Ascending aorta (tissue), 2 donors: ENCODE data around the gene TAS2R9. TPM values are rescaled to one million over a fixed set of nuclear protein-coding genes. Genes with fewer than 3 reads are reported as not detected.
"Not testable (repeated sequence)": the region's sequence is repeated elsewhere in the genome, so short reads cannot be mapped to it uniquely, and the experiment has no call there.

Source experiments
- DNase-seq, 2 donors: peaks; one replicate each; pipeline ENCODE4 v3.0.0-alpha.2; 2019; ENCODE audit warnings: low spot score in 2 of 2
- H3K27ac ChIP-seq, 2 donors: fragments of 200-600 bp; sonication (generic); one replicate each; pipeline ENCODE4 v1.5.1; 2016 to 2017; ENCODE audit warnings: mild to moderate bottlenecking in 1 of 2
- H3K27me3 ChIP-seq: fragments of 200-600 bp; sonication (generic); one replicate; pipeline ENCODE4 v1.5.1; 2017
- H3K36me3 ChIP-seq, 2 donors: fragments of 200-600 bp; sonication (generic); one replicate each; pipeline ENCODE4 v1.5.1; 2016
- H3K4me1 ChIP-seq, 2 donors: fragments of 200-600 bp; sonication (generic); one replicate each; pipeline ENCODE4 v1.5.1; 2016 to 2017; ENCODE audit warnings: mild to moderate bottlenecking in 1 of 2
- H3K4me3 ChIP-seq, 2 donors: fragments of 200-600 bp; sonication (generic); one replicate each; pipeline ENCODE4 v1.5.1; 2016 to 2017; ENCODE audit warnings: mild to moderate bottlenecking in 1 of 2
- H3K9me3 ChIP-seq, 2 donors: fragments of 200-600 bp; sonication (generic); one replicate each; pipeline ENCODE4 v1.5.1; 2016
- CTCF ChIP-seq, 3 experiments: fragments of 200-600 bp in 2 of 3; fragments of 450-650 bp in 1 of 3; sonication (generic) in 2 of 3; IDR thresholded peaks; one replicate each; pipeline ENCODE4 v1.5.1; 2016 to 2019; ENCODE audit warnings: antibody characterized with exemption in 3 of 3, mild to moderate bottlenecking in 1 of 3, moderate library complexity in 1 of 3
- intact Hi-C: fragments of 100-400 bp; cut with DNase I; formaldehyde crosslinking; loops from one replicate; pipeline ENCODE4 v1.15.1; 2023
- total RNA-seq: library from RNA; depleted of rRNA; stranded (reverse); fragments of >200 nt; gene quantifications from one replicate; pipeline ENCODE4 v1.1.0, GENCODE V29; 2016

Gene TAS2R9
- total RNA-seq, 1 donor from 2014 or later, result not detected

- no peaks in the 10 kb centered on the region for H3K36me3 ChIP-seq
- no peak overlapping the region for H3K4me3 ChIP-seq
- intact Hi-C loops, result no loop called here
- no peak overlapping the region for H3K27ac ChIP-seq
- TF ChIP-seq CTCF (IDR thresholded peaks at IDR 0.05), result no peak
- H3K9me3 ChIP-seq, result no peaks in the 10 kb centered on the region
- H3K4me1 ChIP-seq, result no peaks in the 10 kb centered on the region
- H3K27me3 ChIP-seq, result no peaks in the 10 kb centered on the region
- no peak for DNase-seq
Observed at GRCh38 chr12:10811883-10812536, 2.0 kb upstream of the TAS2R9 start.

GRCh38 chr12:10807186-10807585 is 2.8 kb downstream of the TAS2R9 start, which contains the start of gene TAS2R8:
TAS2R8 (minus strand) TSS chr12:10807286; CDS start chr12:10806980, 306 bp downstream.
- Histone ChIP-seq H3K4me3 (no peak within 1 kb of the TSS), H3K36me3 (no peaks in the 10 kb centered on the region), H3K27me3 (no peaks in the 10 kb centered on the region), H3K4me1 (no peaks in the 10 kb centered on the region), H3K9me3 (no peaks in the 10 kb centered on the region), H3K27ac (no peak within 1 kb of the TSS)
- no peak for TF ChIP-seq CTCF (IDR thresholded peaks at IDR 0.05)
- no peak for DNase-seq
- intact Hi-C loops, result no loop called here

GRCh38 chr12:10802587-10802986 is 7.4 kb downstream of the TAS2R9 start, which contains the start of gene TAS2R7:
TAS2R7 (minus strand) TSS chr12:10802627; CDS start chr12:10802570, 57 bp downstream.
- TF ChIP-seq CTCF (IDR thresholded peaks at IDR 0.05), result no peak
- Histone ChIP-seq H3K36me3 (no peaks in the 10 kb centered on the region), H3K9me3 (no peaks in the 10 kb centered on the region), H3K4me3 (no peak within 1 kb of the TSS), H3K4me1 (no peaks in the 10 kb centered on the region), H3K27ac (no peak within 1 kb of the TSS), H3K27me3 (no peaks in the 10 kb centered on the region)
- DNase-seq, result no peak
- intact Hi-C loops, result no loop called here

GRCh38 chr12:10801741-10802140 is 8.2 kb downstream of the TAS2R9 start:
- Histone ChIP-seq H3K36me3 (no peaks in the 10 kb centered on the region), H3K27me3 (no peaks in the 10 kb centered on the region), H3K4me1 (no peaks in the 10 kb centered on the region), H3K9me3 (no peaks in the 10 kb centered on the region), H3K4me3 (no peak overlapping the region), H3K27ac (no peak overlapping the region)
- intact Hi-C loops, result no loop called here
- no peak for TF ChIP-seq CTCF (IDR thresholded peaks at IDR 0.05)
- DNase-seq, result no peak

- Histone ChIP-seq H3K9me3 (no peaks in the 10 kb centered on the region), H3K27ac (no peak overlapping the region), H3K27me3 (no peaks in the 10 kb centered on the region), H3K4me1 (no peaks in the 10 kb centered on the region), H3K4me3 (no peak overlapping the region), H3K36me3 (no peaks in the 10 kb centered on the region)
- TF ChIP-seq CTCF (IDR thresholded peaks at IDR 0.05), result no peak
- no peak for DNase-seq
- intact Hi-C loops, result no loop called here
Observed at GRCh38 chr12:10794222-10794621, 15.7 kb downstream of the TAS2R9 start.

GRCh38 chr12:10791769-10792168 is 18.2 kb downstream of the TAS2R9 start:
- H3K27ac ChIP-seq, H3K4me1 ChIP-seq, H3K27me3 ChIP-seq, H3K4me3 ChIP-seq, H3K9me3 ChIP-seq, H3K36me3 ChIP-seq, DNase-seq, intact Hi-C loops: not testable (repeated sequence)
